Measurements from ENCODE around the gene BBIP1.

DNA sequence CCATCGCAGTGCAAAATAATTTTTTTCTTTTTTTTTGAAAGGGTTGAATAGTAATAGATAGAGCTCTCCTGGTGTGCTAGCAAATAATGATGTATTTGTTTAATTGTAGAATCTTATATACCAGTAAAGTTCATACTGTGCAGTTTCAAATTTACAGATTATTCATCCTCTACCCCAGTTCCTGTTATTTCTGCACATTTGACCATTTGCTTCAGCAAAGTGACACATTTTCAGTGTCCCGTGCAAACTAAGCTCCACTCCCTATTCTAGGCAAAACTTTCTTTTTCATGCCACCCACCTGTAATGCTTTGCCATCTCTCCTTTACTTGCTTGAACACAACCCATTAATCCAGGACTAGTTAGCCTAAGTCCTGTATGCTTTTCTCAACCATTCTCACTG is 43.5 kb upstream of the BBIP1 start:
- TF ChIP-seq, protein P1, sequence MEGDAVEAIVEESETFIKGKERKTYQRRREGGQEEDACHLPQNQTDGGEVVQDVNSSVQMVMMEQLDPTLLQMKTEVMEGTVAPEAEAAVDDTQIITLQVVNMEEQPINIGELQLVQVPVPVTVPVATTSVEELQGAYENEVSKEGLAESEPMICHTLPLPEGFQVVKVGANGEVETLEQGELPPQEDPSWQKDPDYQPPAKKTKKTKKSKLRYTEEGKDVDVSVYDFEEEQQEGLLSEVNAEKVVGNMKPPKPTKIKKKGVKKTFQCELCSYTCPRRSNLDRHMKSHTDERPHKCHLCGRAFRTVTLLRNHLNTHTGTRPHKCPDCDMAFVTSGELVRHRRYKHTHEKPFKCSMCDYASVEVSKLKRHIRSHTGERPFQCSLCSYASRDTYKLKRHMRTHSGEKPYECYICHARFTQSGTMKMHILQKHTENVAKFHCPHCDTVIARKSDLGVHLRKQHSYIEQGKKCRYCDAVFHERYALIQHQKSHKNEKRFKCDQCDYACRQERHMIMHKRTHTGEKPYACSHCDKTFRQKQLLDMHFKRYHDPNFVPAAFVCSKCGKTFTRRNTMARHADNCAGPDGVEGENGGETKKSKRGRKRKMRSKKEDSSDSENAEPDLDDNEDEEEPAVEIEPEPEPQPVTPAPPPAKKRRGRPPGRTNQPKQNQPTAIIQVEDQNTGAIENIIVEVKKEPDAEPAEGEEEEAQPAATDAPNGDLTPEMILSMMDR (IDR thresholded peaks at IDR 0.05), result no peak
- TF ChIP-seq POLR2A (IDR thresholded peaks at IDR 0.05), result no peak
